Psoas muscle (tissue), 8 donors: ENCODE data around the gene RNF146. TPM values are rescaled to one million over a fixed set of nuclear protein-coding genes. Genes with fewer than 3 reads are reported as not detected.

Experiments
- ATAC-seq, 4 donors: fragments of 200-7000 bp; cut with Tn5 transposase; one replicate each; pipeline ENCODE4 v1.9.1; 2020; ENCODE audit warnings: moderate library complexity in 3 of 4, mild to moderate bottlenecking in 2 of 4
- DNase-seq, 2 donors: peaks; one replicate each; pipeline ENCODE4 v3.0.0-alpha.2; 2020
- H3K27ac ChIP-seq: fragments of 200-600 bp; one replicate; pipeline ENCODE4 v1.8.0; 2022
- H3K27me3 ChIP-seq, 3 donors: fragments of 200-600 bp in 1 of 3; one replicate each; pipeline versions ENCODE4 v1.6.1 to v1.8.0; 2013 to 2022; ENCODE audit warnings: low read length in 2 of 3, mild to moderate bottlenecking in 2 of 3, moderate library complexity in 1 of 3; ENCODE audit not compliant: insufficient read depth in 3 of 3
- H3K36me3 ChIP-seq, 2 donors: fragments of 200-600 bp in 1 of 2; one replicate each; pipeline versions ENCODE4 v1.6.1 to v1.8.0; 2013 to 2022; ENCODE audit warnings: low read depth in 1 of 2, mild to moderate bottlenecking in 1 of 2, moderate library complexity in 1 of 2; ENCODE audit not compliant: insufficient read depth in 1 of 2
- H3K4me1 ChIP-seq: fragments of 200-600 bp; one replicate; pipeline ENCODE4 v1.8.0; 2022
- H3K4me3 ChIP-seq: fragments of 200-600 bp; one replicate; pipeline ENCODE4 v1.8.0; 2022; ENCODE audit warnings: mild to moderate bottlenecking
- H3K9me3 ChIP-seq: fragments of 200-600 bp; one replicate; pipeline ENCODE4 v1.8.0; 2022
- WGBS, 3 donors: extraction: QIAGEN DNeasy Blood & Tissue Kit; methylation state at CpG; one replicate each; pipeline versions ENCODE4 v1.1.6 to v1.1.7; 2013; 5-methylcytosine and 5-hydroxymethylcytosine counted together
- intact Hi-C, 2 donors: fragments of 100-400 bp; cut with DNase I; formaldehyde crosslinking; loops; one replicate each; pipeline versions ENCODE4 v1.11.0 to v1.14.2; 2022
- polyA plus RNA-seq, 3 donors: library from polyadenylated mRNA; stranded (reverse); fragments of 200-250 nt; gene quantifications; one replicate each; pipeline ENCODE4 v1.2.3, GENCODE V29; 2013
- total RNA-seq, 4 donors: library from RNA; stranded (reverse); fragmentation: NEBNext Ultra II Directional in 2 of 4; extraction: Animal tissue kit (Norgen Biotek cat#: 25700) in 2 of 4; gene quantifications; one replicate each; pipeline versions ENCODE4 v1.2.1 to v1.2.4, GENCODE V29; 2021 to 2023
- TF ChIP-seq, protein P1 (sequence below): fragments of 200-600 bp; IDR thresholded peaks from one replicate; pipeline ENCODE4 v1.8.0; 2022; ENCODE audit warnings: antibody characterized with exemption
- donor health status: healthy with polysubstance abuse.
- donor health status: DM: no; HTN: no; CAD: no; lungs with moderate emphysema.
- donor health status: Bipolar disorder and iron deficiency.
- donor health status: healthy.
- donor health status: DM: yes; HTN: yes; CAD: no.
- donor health status: DM: no; HTN: no; CAD: no.
- donor health status: DM: no; HTN: no; CAD: no.
- donor health status: DM: yes; HTN: yes; CAD: no.

RNF146 gene
- total and polyA plus RNA-seq, 7 donors: 15.9 to 81.5 (median 72.6) TPM

- DNase-seq: no peak
- 71 to 93% (median 91%) methylated on average over 2 of the region's 2 CpGs for WGBS, 3 donors
Measured at GRCh38 chr6:127298475-127298874, 31.8 kb downstream of the RNF146 start.

GRCh38 chr6:127299522-127300240 lies 33.0 kb downstream of the RNF146 start:
- intact Hi-C loops: loop anchor here (2.0 to 10.0 kb wide), 4 partner anchors 27 to 243 kb away; no protein-coding TSS in a partner anchor
- H3K27me3 ChIP-seq: no peaks in the 10 kb centered on the region
- TF ChIP-seq, protein P1, sequence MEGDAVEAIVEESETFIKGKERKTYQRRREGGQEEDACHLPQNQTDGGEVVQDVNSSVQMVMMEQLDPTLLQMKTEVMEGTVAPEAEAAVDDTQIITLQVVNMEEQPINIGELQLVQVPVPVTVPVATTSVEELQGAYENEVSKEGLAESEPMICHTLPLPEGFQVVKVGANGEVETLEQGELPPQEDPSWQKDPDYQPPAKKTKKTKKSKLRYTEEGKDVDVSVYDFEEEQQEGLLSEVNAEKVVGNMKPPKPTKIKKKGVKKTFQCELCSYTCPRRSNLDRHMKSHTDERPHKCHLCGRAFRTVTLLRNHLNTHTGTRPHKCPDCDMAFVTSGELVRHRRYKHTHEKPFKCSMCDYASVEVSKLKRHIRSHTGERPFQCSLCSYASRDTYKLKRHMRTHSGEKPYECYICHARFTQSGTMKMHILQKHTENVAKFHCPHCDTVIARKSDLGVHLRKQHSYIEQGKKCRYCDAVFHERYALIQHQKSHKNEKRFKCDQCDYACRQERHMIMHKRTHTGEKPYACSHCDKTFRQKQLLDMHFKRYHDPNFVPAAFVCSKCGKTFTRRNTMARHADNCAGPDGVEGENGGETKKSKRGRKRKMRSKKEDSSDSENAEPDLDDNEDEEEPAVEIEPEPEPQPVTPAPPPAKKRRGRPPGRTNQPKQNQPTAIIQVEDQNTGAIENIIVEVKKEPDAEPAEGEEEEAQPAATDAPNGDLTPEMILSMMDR: no peak

More at GRCh38 chr6:127298475-127298874, 31.8 kb downstream of the RNF146 start:
- TF ChIP-seq, protein P1: no peak
- Histone ChIP-seq H3K4me3 (no peak overlapping the region), H3K9me3 (no peaks in the 10 kb centered on the region), H3K36me3 (peaks cover 0 to 23% of the 10 kb centered on the region in 2 donors), H3K4me1 (peaks cover 14% of the 10 kb centered on the region), H3K27ac (no peak overlapping the region), H3K27me3 (no peaks in the 10 kb centered on the region)
- ATAC-seq: no peak
- intact Hi-C loops: no loop called here

DNA sequence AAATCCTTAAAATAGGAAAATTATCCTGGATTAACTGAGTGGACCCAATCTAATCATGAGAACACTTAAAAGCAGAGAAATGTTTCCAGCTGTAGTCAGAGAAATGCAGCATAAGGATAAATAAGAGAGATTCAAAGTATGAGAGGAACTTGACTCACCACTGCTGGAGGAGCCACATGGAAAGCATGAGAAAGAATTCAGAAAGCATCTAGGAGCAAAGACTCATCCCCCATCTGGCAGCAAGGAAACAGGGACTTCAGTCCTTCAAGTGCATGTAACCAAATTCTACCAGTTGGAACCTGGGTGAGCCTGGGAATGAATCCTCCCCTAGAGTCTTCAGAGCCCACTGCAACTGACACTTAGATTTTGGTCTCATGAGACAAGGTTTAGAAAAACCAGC lies 33.7 kb downstream of the RNF146 start:
- Histone ChIP-seq H3K27ac (no peak overlapping the region), H3K4me1 (peaks cover 14% of the 10 kb centered on the region), H3K27me3 (no peaks in the 10 kb centered on the region), H3K9me3 (no peaks in the 10 kb centered on the region), H3K4me3 (no peak overlapping the region), H3K36me3 (peaks cover 0 to 11% of the 10 kb centered on the region in 2 donors)
- peak in 3 of 4 donors; percentile 28 to 33 (median 32) for ATAC-seq
- TF ChIP-seq, protein P1: no peak
- no peak for DNase-seq
- intact Hi-C loops: loop anchor here (2.0 to 10.0 kb wide), 4 partner anchors 28 to 242 kb away; no protein-coding TSS in a partner anchor

More at GRCh38 chr6:127299522-127300240, 33.0 kb downstream of the RNF146 start:
- 90 to 96% (median 92%) methylated on average over 4 of the region's 4 CpGs for WGBS, 3 donors
- Histone ChIP-seq H3K4me1 (peaks cover 14% of the 10 kb centered on the region), H3K27ac (no peak overlapping the region), H3K9me3 (no peaks in the 10 kb centered on the region), H3K36me3 (peaks cover 0 to 17% of the 10 kb centered on the region in 2 donors), H3K4me3 (no peak overlapping the region)
- no peak for DNase-seq
- ATAC-seq: peak in 1 of 4 donors; percentile 17

- no peak overlapping the region for H3K27ac ChIP-seq
- no peak for DNase-seq
Measured at GRCh38 chr6:127301199-127301700, 34.6 kb downstream of the RNF146 start.

More at GRCh38 chr6:127301199-127301700, 34.6 kb downstream of the RNF146 start:
- Histone ChIP-seq H3K9me3 (no peaks in the 10 kb centered on the region), H3K4me1 (peaks cover 14% of the 10 kb centered on the region), H3K36me3 (peaks cover 0 to 6% of the 10 kb centered on the region in 2 donors), H3K4me3 (no peak overlapping the region), H3K27me3 (no peaks in the 10 kb centered on the region)
- no peak for ATAC-seq
- 57 to 76% (median 58%) methylated on average over 6 of the region's 6 CpGs for WGBS, 3 donors
- intact Hi-C loops: loop anchor here (2.0 to 10.0 kb wide), 4 partner anchors 28 to 241 kb away; no protein-coding TSS in a partner anchor
- TF ChIP-seq, protein P1: no peak
